Raji (cell line): ENCODE results near the gene ADARB1.

Experiments
- POLR2A ChIP-seq: IDR thresholded peaks from 2 replicates; pipeline ENCODE4 v1.6.1; 2011; ENCODE audit warnings: low read depth, low read length, control low read depth; ENCODE audit not compliant: insufficient read depth

The ADARB1 gene

DNA sequence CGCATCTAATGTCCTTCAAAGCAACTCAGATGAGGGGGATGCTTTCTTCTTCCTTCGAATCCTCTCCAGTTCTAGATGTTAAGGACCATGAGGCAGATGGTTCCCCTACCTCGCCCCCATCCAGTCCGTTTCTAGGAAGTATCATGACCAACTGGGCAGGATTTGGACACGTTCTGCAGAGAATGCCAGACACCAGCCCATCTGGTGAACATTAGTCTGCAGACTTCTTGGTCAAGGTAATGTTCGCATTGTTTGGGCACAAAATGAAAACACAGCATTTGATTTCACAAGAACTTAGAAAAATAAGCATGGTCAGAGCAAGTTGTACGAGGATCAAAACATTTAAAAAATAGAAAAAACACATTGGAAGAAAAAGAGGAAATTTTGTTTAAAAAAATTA lies 25.4 kb upstream of the ADARB1 start:
- no peak for TF ChIP-seq POLR2A

- TF ChIP-seq POLR2A, result no peak
Measured at GRCh38 chr21:45049714-45050344, 24.6 kb upstream of the ADARB1 start.

- no peak for TF ChIP-seq POLR2A
Measured at GRCh38 chr21:45050345-45050796, 24.0 kb upstream of the ADARB1 start.

DNA sequence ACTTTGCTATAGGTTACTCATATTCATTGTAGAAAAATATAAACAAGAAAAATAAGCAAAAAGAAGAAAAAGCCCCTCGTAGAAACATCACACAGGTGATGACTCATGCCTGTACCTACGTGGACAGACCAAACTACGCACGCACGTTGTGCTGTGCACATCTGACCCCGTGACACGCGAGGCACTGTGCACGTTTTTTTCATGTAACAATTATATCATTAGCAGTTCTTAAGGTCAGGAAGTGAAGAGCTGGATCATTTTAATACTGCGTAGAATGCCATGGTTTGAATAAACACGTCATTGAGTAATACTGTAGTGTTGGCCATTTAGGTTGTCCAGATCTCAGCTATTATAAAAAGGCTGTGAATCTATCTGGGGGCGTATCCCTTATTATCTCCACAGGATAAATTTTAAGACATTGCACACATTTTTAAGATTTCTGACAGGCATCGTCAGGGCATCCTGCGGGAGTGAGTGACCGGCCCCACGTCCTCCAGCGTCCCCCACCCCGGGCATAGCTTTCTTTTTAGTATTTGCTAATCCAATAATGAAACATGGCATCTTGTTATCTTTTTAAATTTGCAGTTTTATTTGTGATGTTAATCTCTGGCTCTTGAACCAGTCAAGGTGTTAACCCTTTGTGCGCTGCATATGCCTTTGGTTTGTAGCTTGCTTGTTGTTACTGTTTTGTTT lies 23.4 kb upstream of the ADARB1 start:
- TF ChIP-seq POLR2A, result no peak

- TF ChIP-seq POLR2A, result no peak
Measured at GRCh38 chr21:45051580-45052434, 22.6 kb upstream of the ADARB1 start.

GRCh38 chr21:45052960-45053359 lies 21.4 kb upstream of the ADARB1 start:
- TF ChIP-seq POLR2A, result no peak

DNA sequence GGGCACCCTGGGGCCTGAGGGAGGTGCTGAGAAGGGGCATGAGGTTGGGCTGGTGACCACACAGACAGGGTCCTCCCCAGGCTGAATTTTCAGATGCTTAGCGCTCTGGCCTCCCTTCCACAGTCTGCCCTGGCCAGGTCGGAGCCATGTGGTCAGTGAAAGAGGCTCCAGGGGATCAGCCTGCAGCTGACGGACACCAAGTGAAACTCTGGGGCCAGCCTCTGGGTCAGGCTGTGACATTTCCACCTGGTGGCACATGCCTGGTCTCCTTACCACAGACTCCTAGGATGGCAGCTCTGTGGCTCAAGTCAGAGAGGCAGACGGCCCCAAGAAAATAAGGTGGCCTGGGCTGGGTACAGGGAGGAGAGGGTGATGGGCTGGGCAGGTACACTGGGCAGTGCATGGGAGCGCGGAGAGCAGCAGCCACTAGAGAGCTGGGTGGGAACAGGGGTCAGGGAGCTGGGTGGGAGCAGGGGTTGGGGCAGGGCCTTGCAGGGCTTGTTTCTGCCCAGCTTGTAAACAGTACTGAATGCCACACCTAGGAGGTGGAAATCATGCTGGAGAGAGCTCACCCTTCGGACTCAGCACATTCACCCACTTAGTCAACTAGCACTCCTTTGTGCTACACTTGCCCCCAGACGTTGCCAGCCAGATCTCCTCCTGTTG lies 20.7 kb upstream of the ADARB1 start:
- TF ChIP-seq POLR2A, result no peak

- TF ChIP-seq POLR2A, result no peak
Measured at GRCh38 chr21:45054227-45054926, 20.0 kb upstream of the ADARB1 start.

GRCh38 chr21:45054927-45055612 lies 19.3 kb upstream of the ADARB1 start:
- TF ChIP-seq POLR2A, result no peak

DNA sequence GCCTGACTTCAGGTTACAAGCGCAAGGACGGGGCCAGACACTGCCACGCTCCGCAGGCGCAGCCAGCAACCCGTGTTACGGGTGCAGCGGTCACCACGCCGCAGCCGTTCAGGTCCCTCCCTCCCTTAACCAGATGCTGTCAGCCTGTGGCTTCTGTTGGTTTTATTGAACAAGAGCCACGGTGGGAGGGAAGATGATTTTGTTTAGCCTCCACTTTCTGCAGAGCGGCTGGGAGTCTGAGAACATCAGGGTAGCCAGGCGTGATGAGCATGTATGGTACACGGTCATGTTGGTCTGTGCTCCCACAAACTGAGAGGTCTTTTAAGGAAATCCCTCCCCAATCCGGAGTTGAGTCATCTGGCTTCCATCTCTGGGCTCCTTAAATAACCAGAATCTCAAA lies 18.5 kb upstream of the ADARB1 start:
- no peak for TF ChIP-seq POLR2A

GRCh38 chr21:45056296-45056904 lies 18.0 kb upstream of the ADARB1 start:
- TF ChIP-seq POLR2A, result no peak

- TF ChIP-seq POLR2A, result no peak
Measured at GRCh38 chr21:45056917-45057560, 17.3 kb upstream of the ADARB1 start.

DNA sequence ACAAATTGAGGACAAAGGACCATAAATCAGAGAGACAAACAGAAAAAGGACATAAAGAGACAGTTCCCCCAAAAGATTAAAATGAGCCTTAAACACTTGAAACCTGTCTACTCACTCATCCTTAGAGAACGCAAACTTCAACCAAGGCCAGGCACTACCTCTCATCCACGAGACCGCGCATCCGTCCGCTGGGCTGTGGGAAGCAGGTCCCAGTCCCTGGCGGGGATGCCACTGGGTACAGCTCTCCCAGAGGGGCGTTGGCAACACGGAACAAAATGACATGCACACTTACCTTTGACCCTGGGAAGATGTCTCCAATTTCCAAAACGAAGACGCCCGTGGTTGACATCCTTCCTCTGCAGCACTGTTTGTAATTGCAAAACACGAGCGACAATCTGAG lies 16.5 kb upstream of the ADARB1 start:
- TF ChIP-seq POLR2A, result no peak
